Gastroesophageal sphincter (tissue), 3 donors: ENCODE data around the gene NAP1L1.

Experiments used
- CTCF ChIP-seq, 4 experiments: fragments of 200-600 bp in 2 of 4; fragments of 450-650 bp in 2 of 4; sonication (generic) in 1 of 4; IDR thresholded peaks; one replicate each; pipeline ENCODE4 v1.5.1; 2017 to 2019; ENCODE audit warnings: antibody characterized with exemption in 4 of 4, mild to moderate bottlenecking in 2 of 4, moderate library complexity in 2 of 4
- EP300 ChIP-seq: sonication (generic); formaldehyde crosslinking; IDR thresholded peaks from one replicate; pipeline ENCODE4 v1.6.1; 2017; ENCODE audit warnings: antibody characterized with exemption, mild to moderate bottlenecking
- POLR2A ChIP-seq, 2 donors: fragments of 450-650 bp; IDR thresholded peaks; one replicate each; pipeline ENCODE4 v1.6.1; 2017; ENCODE audit warnings: antibody characterized with exemption in 2 of 2, mild to moderate bottlenecking in 2 of 2, moderate library complexity in 1 of 2
- POLR2AphosphoS5 ChIP-seq: sonication (generic); formaldehyde crosslinking; IDR thresholded peaks from one replicate; pipeline ENCODE4 v1.6.1; 2017; ENCODE audit warnings: antibody characterized with exemption

- TF ChIP-seq CTCF (IDR thresholded peaks at IDR 0.05) = no peak
- no peak for TF ChIP-seq POLR2AphosphoS5
- no peak for TF ChIP-seq EP300
- TF ChIP-seq POLR2A (IDR thresholded peaks at IDR 0.05) = no peak
These were observed 70.9 kb downstream of the NAP1L1 start for GRCh38 chr12:76013603-76014002.
